PC-3 (cell line): ENCODE measurements around the gene DSN1.

ENCODE experiments used
- CTCF ChIP-seq: fragments of 300-600 bp; sonication (generic); conservative IDR thresholded peaks from 2 replicates; pipeline ENCODE4 v1.5.1; 2017; ENCODE audit warnings: antibody characterized with exemption, low read depth, mild to moderate bottlenecking, low read length
- EZH2 ChIP-seq: fragments of 300-600 bp; sonication (generic); IDR thresholded peaks from one replicate; pipeline ENCODE4 v1.6.1; 2017; ENCODE audit warnings: antibody characterized with exemption, mild to moderate bottlenecking, low read length; ENCODE audit not compliant: unreplicated experiment
- EZH2phosphoT487 ChIP-seq: fragments of 300-600 bp; sonication (generic); IDR thresholded peaks from 2 replicates; pipeline ENCODE4 v1.6.1; 2018; ENCODE audit warnings: mild to moderate bottlenecking, antibody characterized with exemption, low read length, borderline replicate concordance

GRCh38 chr20:36796875-36797274, 23.3 kb upstream of the DSN1 start:
- TF ChIP-seq CTCF (no peak), EZH2 (no peak), EZH2phosphoT487 (no peak)
